Measurements from ENCODE around the gene SERPINE1. TPM values are rescaled to one million over a fixed set of nuclear protein-coding genes. Genes with fewer than 3 reads are reported as not detected.
A peak's percentile ranks its signal among the peaks of the same experiment; 100 is the strongest.

The SERPINE1 gene
- total and polyA plus RNA-seq, 2 of the 13 experiments (the other 11 are each of a cell fraction or from before 2014, with no cell fraction given) = 21.2 to 1,576 TPM

DNA sequence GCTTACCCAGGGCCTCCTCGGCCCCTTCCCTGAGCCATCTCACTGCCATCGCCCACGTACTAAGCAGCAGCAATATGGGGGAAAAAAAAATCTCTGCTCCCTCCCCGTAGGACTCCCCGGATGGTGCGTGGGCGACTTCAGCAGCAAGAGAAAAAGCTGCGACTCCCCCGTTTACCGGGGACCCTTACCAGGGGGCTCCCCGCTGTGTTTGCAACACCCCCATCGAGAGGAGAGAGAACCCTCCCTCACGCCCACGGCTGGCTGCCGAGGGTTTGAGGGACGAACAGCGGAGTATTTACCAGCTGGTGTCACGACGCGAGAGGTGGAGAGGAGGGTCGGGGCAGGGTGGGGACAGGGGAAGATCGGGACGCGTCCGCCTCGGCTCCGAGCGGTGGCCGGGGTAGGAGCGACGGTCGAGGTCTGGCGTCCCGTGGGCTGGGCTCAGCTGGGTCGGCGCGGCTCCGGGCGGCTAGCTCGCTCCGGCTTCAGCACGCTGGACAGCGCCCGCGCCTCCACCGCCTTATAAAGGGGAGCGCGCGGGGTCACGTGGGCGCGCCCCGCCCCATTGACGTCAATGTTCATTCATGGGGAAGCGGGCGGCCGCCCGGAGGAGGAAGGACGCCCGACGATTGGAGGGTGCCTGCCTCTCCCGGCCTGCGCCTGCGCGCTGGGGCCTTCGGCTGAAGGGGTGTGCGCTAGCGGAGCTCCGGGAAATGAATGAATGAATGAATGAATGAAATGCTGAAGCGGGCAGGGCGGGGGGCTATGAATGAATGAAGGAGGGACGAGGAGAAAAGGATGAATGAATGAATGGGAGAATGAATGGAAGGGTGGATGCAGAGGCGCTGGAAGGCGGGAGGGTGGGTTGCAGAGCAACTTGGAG is 38.4 kb downstream of the SERPINE1 start, which contains the start of gene VGF (continued):
- TF ChIP-seq AKNA (CRISPR knock-in tag; IDR thresholded peaks at IDR 0.05; ENCODE audit: borderline replicate concordance) (peak; percentile 97), ZFP90 (CRISPR knock-in tag; IDR thresholded peaks at IDR 0.05; ENCODE audit: borderline replicate concordance) (peak; percentile 98), NFYB (CRISPR knock-in tag; IDR thresholded peaks at IDR 0.05) (peak; percentile 66), ZBTB7A (CRISPR knock-in tag; IDR thresholded peaks at IDR 0.05) (peak; percentile 90), ZNF678 (CRISPR knock-in tag; IDR thresholded peaks at IDR 0.05) (peak; percentile 96), ZNF230 (CRISPR knock-in tag; IDR thresholded peaks at IDR 0.05) (peak; percentile 86), ZNF335 (CRISPR knock-in tag; IDR thresholded peaks at IDR 0.05) (peak; percentile 95), KDM6A (CRISPR knock-in tag; IDR thresholded peaks at IDR 0.05; ENCODE audit: low read depth) (no peak), HES4 (CRISPR knock-in tag; IDR thresholded peaks at IDR 0.05; ENCODE audit: borderline replicate concordance) (peak; percentile 100), IRF2 (CRISPR knock-in tag; IDR thresholded peaks at IDR 0.05) (peak; percentile 97), RFXANK (CRISPR knock-in tag; IDR thresholded peaks at IDR 0.05) (peak; percentile 95), FOXK2 (IDR thresholded peaks at IDR 0.05) (no peak), SRSF1 (optimal IDR thresholded peaks at IDR 0.05; ENCODE audit: low read depth, low read length) (no peak), RFX1 (IDR thresholded peaks at IDR 0.05) (no peak), ZNF10 (CRISPR knock-in tag; IDR thresholded peaks at IDR 0.05; ENCODE audit: borderline replicate concordance, low read depth) (no peak), ZNF737 (CRISPR knock-in tag; IDR thresholded peaks at IDR 0.05; ENCODE audit: borderline replicate concordance) (peak; percentile 91)
- TF ChIP-seq, protein P1, sequence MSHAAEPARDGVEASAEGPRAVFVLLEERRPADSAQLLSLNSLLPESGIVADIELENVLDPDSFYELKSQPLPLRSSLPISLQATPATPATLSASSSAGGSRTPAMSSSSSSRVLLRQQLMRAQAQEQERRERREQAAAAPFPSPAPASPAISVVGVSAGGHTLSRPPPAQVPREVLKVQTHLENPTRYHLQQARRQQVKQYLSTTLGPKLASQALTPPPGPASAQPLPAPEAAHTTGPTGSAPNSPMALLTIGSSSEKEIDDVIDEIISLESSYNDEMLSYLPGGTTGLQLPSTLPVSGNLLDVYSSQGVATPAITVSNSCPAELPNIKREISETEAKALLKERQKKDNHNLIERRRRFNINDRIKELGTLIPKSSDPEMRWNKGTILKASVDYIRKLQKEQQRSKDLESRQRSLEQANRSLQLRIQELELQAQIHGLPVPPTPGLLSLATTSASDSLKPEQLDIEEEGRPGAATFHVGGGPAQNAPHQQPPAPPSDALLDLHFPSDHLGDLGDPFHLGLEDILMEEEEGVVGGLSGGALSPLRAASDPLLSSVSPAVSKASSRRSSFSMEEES (CRISPR knock-in tag; IDR thresholded peaks at IDR 0.05) = peak; percentile 98
- TF ChIP-seq, protein P2, sequence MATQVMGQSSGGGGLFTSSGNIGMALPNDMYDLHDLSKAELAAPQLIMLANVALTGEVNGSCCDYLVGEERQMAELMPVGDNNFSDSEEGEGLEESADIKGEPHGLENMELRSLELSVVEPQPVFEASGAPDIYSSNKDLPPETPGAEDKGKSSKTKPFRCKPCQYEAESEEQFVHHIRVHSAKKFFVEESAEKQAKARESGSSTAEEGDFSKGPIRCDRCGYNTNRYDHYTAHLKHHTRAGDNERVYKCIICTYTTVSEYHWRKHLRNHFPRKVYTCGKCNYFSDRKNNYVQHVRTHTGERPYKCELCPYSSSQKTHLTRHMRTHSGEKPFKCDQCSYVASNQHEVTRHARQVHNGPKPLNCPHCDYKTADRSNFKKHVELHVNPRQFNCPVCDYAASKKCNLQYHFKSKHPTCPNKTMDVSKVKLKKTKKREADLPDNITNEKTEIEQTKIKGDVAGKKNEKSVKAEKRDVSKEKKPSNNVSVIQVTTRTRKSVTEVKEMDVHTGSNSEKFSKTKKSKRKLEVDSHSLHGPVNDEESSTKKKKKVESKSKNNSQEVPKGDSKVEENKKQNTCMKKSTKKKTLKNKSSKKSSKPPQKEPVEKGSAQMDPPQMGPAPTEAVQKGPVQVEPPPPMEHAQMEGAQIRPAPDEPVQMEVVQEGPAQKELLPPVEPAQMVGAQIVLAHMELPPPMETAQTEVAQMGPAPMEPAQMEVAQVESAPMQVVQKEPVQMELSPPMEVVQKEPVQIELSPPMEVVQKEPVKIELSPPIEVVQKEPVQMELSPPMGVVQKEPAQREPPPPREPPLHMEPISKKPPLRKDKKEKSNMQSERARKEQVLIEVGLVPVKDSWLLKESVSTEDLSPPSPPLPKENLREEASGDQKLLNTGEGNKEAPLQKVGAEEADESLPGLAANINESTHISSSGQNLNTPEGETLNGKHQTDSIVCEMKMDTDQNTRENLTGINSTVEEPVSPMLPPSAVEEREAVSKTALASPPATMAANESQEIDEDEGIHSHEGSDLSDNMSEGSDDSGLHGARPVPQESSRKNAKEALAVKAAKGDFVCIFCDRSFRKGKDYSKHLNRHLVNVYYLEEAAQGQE (IDR thresholded peaks at IDR 0.05; ENCODE audit: borderline replicate concordance in 1 of 2, low read depth in 1 of 2, low read length in 2 of 2) = peak in 1 of 2 experiments; percentile 100
- TF ChIP-seq, protein P3, sequence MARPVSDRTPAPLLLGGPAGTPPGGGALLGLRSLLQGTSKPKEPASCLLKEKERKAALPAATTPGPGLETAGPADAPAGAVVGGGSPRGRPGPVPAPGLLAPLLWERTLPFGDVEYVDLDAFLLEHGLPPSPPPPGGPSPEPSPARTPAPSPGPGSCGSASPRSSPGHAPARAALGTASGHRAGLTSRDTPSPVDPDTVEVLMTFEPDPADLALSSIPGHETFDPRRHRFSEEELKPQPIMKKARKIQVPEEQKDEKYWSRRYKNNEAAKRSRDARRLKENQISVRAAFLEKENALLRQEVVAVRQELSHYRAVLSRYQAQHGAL (CRISPR knock-in tag; IDR thresholded peaks at IDR 0.05; ENCODE audit: not compliant biosample characterization) = peak; percentile 99

All from HepG2 (cell line).